HG02642 (cell line): ENCODE data around the gene SPOCK1.

Experiments
- ATAC-seq: cut with Tn5 transposase; IDR thresholded peaks from one replicate; pipeline ENCODE4 v1.9.1; 2021; ENCODE audit warnings: mild to moderate bottlenecking; ENCODE audit not compliant: unreplicated experiment, poor library complexity

Gene SPOCK1

DNA sequence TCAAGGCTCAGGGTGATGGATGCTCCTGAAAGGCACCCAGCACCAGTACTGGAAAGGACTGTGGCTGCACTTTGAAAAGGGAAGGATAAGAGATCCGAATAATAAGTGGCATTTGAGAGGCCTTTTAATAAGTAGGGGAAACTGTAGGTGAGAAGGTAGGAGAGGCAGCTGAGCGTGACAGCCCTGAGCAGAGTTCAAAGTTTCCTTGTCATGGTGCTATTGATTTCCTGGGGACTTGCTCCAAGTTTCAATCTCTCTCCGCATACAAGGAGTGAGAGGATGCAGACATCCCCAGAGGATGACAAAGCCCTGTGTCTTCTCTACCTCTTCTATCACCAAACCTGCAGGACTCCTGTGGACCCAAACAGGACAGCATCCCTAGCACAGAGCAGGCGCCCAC is 354.5 kb downstream of the SPOCK1 start:
- no peak for ATAC-seq

DNA sequence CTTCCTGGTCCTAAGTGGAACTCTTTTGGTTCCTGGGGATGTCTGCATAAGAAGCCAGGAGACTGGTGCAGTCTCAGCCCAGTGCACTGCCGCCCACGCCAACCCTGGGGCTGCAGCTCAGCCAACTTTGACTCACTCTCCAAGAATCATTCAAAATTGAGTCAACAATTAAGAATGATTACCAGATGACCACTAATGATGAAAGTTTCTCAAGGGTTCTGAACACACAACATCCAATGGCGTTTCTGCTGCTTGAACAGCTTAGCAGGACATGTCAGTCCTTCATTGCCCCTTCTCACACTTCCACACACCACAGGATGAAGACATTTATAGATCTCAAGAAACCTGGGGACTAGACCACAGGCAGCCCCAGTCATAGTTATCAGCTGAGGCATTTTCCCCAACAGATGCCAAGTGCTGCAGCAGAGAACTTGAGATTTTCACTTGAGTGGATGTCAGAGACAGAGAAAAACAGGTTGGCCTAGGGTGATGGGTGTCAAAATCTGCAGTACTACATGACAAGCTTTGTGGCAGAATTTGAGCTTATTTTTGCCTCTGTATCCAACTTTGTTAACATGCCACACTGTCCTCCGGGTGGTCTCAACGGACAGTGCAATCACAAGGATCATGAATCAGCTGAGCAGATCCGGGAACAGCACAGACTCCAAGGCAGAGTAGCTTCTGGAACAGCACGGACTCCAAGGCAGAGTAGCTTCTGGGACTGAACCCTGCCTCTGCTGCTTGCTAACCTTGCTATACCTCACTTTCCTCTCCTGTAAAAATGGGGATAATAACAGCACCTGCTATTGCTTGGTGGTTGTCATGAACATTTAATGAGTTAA is 356.1 kb downstream of the SPOCK1 start:
- peak; percentile 60 for ATAC-seq

DNA sequence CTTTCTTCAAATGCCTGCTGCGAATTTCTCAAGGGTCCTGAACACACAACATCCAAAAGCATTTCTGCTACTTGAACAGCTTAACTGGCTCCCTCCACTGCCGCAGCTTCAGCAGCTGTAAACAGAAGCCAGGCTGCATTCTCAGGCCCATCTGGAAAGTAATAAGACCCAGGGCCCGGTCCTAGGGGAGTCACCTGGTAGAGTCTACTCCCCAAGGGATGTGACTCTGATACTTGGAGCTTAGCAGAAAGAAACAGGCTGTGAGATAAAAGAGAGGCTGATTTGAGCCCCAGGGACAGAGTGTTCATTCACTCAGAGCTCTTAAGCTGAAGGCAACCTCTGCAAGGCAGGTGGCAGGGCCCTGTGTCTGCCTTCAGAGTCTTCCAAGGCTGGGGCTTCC is 356.8 kb downstream of the SPOCK1 start:
- ATAC-seq = peak; percentile 53

DNA sequence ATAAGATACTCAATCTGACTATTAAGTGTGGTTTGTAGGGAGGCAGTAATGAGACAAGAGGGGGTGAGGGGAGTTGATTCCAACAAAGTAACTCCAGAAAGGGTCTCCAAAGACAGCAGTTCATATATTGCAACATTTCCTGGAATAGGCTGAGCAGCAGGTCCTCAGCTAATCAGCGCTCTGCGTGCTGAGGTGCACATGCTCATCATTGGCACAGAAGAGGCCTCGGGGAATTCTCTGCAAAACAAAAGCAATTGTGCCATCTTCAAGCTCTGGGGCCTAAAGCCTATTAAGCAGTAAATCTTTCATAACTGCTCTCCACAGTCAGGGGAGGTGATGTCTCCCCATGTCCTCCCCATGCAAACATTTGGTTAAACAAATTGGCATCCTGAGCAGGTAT is 357.3 kb downstream of the SPOCK1 start:
- no peak for ATAC-seq

DNA sequence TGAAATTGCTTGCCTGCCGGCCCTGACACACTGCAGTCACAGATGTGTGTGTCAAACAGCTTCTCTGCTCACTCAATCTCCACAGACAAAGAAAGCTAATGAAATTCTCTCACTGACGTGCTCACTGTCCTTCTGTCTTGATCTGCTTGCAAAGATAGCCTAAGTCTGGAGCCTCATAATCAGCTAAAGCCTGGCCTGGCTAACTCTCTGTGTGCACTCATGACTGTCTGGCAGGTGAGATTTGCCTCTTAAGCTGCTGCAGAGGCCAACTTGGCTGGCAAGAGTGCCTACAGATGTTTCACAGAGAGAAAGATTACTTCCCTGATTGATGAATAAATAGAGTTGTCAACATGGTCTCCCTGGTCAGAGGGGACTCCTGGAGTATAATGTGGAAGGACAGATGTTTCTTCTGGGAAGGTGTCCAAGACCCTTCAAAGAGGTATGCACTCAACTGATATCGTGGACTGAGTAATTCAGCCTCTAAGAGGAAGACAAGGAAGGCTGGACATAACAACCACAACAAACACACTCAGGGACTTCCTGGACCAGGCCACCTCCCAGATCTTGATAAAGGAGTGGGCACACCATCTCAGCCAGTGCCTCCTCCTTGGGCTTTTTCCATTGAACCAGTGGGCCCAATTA is 362.0 kb downstream of the SPOCK1 start:
- no peak for ATAC-seq

DNA sequence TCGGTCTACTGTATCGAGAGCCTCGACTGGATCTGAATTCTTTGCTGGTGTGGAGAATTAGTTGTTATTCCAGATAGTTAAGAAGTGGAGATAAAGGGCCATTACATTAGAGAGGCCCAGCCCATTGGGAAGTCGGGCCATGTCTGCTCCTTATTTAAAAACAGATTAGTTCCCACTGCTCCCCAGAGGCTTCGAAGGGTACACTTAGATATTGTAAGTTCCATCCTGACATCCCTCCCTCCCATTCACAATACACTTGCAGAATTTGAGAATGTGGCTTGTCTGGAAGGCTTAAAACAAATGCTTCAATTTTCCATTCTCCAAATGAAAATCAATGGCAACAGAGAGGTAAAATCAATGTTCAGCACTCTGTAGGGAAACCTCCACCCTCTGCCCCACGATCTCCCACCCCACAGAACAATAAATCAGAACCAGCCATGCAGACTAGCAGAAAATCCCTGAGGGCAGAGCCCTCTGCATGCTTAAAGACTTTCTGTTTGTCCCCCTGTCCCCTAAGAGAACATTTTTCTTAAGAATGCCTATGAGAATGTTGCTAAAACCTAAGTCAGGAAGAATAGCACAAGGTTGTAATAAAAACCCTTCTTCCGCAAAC is 364.1 kb downstream of the SPOCK1 start:
- ATAC-seq = no peak

DNA sequence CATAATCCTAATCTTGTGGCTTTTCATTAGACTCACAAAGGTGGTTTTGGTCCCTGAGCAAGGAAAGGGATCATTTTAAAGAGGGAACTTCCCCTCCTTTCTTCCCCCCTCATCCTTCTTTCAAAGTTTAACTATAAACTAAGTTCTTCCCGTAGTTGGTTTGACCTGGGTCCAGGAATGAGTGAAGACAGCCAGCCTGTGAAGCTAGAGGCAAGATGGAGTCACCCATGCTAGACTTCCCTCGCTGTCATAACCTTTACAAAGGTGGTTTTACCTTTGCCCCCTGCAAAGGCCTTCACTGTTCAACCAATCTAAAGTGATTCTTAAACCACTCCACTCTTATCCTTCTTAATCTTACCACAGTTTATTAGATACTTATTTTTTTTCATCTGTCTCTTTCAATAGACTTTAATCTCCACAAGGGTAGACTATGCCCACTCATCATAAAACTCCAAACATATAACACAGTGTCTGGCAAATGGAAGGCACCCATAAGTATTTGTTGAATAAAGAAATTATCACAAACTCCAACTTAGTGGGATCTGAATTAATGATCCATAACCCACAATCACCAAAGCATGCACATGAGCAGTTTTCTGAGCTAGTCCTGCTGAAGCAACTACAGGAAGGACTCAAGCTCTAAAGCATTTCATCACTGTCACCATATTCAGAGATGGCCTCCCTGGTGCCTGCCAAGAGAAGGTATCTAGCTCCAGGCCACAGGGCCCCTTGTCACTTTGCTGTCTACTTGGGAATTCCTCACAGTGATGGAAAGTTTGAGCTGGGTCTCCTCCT is 369.0 kb downstream of the SPOCK1 start:
- no peak for ATAC-seq

DNA sequence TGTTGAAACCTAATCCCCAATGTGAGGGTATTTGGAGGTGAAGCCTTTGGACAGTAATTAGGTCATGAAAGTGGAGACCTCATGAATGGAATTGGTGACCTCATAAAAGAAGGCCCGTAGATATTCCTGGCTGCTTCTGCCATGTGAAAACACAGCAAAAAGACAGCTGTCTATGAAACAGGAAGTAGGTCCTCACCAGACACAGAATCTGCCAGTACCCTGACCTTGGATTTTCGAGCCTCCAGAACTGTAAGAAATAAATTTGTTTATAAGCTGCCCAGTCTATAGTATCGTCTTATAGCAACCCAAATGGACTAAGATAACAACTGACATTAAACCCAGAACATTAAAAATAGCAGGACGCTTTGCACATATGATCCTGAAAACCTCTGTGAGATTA is 371.1 kb downstream of the SPOCK1 start:
- ATAC-seq = no peak

DNA sequence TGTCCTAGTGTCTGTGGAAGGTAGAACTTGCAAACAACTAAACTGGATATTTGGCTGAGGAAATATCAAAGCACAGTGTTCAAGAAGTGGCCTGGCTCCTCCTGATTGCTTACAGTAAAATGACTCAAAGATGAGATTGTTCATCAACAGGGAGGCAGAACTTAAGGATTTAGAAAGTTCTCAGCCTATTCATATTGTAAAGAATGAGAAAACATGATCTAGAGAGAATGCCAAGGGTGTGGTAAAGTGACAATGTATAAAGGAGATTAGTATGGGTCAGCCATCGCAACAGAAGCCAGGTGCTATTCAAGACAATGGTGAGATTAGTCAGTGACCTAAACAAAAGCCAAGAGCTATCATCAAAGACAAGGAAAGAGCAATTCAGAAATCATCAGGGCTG is 372.3 kb downstream of the SPOCK1 start:
- ATAC-seq = no peak

DNA sequence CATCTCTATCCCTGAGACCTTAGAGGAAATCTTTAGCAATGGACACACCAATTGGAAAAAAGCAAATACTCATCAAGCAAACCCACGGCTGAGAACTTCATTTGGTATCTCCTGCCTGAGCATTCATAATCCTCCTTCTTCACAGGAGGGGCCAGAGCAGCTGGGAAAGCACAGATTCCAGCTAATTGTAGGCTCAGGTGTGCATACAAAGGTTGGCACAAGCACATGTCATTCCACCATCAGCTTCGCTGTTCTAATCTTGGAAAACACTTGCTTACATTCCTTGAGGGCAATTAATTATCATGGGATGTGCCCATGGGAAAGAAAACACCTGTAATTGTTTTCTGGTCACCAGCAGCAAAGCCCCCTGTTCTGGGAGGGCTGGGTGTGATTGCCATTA is 376.6 kb downstream of the SPOCK1 start:
- no peak for ATAC-seq

DNA sequence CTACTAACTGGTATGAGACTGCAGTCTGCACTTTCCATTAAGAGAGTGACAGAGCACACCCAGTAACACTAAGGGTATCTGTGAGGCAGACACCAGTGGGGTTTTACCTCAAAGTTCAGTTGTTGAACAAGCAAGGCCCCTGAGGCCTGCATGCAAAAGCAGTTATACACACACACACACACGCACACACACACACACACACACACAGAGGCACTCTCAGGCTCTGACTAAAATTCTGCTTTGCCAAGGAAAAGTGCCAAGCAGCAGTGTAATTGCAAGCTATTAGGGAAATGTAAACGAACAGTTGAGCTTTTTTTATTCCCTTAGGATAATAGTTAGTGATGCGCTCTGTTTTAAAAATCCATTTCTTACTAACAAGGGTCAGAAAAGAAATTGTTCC is 377.1 kb downstream of the SPOCK1 start:
- ATAC-seq = no peak

DNA sequence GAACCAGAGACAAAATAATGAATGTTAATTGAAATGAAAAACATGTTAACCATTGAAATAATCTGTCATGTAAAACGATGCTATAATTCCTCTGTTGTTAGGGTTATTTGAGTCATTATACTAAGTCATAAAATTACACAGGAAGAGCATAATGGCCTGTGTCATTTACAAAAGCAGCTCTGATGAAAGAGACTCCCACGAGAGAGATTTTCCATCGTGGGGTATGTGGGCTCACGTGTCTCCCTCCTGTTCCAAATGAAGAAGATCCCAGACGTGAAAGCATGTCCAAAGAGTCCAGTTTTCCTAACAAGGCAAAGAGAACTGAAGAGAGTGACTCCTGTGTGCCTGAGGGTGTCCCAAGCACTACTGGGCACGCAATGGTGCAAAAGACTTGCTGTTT is 379.8 kb downstream of the SPOCK1 start:
- ATAC-seq = no peak

DNA sequence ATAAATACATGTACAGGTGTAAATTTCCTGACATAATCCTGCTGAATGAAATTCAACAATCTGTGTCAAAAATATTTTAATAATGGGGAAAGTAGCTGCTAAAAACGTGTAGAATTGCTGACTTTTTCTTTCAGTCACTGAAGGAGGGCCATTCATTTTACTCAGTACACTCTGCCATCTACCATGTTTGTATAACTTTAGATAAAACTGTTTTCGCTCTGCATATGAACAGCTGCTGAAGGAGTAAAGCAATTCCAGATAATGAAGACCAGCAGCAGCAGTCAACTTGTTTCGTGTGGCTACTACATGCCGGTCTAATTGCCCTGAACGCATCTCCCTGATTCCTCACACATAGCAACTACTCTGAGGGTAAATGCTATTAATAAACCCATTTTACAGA is 380.5 kb downstream of the SPOCK1 start:
- no peak for ATAC-seq

DNA sequence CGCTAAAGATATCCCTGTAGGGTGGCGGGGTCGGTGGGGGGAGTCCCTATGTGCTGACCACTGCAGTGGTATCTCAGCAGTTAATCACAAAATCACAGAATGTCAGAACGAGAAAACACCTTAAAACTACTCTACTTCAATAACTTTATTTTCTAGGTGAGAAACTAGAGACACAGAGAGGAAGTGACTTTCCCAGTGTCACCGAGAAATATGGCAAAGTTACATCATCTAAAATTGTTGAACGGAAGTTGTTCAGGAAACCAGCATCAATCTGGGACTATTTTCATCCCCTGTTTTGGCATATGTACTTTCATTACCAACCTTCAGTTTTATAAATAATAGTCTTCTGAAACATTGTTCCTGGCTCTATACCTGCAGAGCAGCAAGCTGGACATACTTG is 384.0 kb downstream of the SPOCK1 start:
- ATAC-seq = no peak

DNA sequence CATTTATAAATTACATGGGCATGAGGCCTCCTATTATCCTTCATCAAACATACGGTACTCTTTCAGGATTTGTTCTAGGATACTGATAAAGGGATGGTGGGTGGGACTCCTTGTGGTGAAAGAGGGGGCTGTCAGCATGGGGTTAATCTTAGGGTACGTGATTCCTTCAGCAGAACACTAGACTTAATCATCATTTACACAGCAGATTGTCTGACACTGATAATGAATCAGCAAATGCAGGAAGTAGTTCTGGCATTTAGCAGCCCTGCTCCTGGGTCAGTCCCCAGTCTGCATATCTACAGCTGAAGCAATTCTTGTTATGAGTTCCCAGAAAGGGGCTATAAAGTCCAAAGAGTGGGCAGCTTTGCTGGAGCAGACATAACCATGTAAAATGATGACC is 384.6 kb downstream of the SPOCK1 start:
- ATAC-seq = no peak

DNA sequence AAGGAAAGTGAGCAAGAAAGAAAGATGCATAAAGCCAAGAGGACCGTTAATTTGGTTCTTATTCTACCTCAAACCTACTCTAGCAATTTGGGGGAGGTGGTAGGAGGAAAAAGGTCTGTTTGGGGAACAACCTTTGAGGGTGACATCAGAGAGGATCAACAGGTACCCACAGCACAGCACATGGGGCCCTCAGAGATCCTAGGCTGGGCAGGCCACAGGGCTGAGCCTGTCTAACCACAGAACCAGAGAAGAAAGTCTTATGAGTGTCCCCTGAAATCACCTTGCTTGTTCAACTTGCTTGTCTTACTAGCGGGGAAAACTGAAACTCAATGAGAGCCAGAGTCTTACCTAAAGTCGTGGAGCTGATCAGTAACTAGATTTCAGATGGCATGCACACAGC is 385.2 kb downstream of the SPOCK1 start:
- no peak for ATAC-seq

DNA sequence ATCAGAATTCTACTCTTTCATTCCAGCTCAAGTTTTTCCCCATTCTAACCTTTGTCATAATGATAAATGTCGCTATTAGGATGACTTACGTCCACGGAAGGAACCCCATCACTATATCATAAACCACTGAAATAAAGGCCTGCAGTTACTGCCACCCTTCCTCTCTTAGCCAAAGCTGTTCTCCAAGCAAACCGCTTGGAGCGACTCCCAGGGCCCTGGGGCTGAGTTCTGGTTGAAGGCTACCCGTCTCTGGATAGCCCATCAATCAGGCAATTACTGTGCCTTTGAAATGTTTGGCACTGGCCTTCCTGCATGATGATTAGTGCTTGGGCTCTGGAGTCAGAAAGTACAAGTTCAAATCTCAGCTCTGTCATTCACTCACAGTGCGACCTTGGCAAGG is 386.0 kb downstream of the SPOCK1 start:
- ATAC-seq = no peak

DNA sequence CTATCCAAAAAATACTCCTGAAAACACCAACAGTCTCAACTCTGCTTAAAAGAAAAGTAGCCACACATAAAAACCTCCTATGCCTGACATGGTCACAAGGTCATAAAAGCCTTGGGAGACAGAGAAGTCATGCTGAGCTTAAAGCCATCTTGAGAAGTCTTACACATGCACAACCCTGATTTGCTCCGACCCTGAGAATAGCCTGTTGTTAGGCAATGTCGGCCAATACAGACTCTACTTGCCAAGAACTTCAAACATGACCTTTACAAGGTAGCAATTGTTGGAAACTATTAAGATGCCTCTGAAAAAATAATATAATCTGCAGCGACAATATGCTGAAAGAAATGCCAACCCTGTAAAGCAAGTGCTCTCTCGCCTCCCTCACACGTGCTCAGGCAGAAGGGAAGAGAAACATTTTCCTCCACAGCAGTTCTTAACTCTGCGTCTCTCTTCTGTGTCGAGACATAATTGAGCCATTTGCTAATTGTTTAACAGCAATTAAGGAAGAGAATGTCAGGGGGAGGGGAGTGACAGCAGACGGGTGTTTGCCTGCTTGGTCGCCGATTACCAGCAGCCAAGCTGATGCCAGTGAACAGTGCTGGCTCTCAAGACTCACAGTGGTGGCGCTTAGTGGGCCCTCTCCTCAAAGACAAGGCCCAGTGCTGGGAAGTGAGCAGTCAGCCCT is 393.6 kb downstream of the SPOCK1 start:
- no peak for ATAC-seq

DNA sequence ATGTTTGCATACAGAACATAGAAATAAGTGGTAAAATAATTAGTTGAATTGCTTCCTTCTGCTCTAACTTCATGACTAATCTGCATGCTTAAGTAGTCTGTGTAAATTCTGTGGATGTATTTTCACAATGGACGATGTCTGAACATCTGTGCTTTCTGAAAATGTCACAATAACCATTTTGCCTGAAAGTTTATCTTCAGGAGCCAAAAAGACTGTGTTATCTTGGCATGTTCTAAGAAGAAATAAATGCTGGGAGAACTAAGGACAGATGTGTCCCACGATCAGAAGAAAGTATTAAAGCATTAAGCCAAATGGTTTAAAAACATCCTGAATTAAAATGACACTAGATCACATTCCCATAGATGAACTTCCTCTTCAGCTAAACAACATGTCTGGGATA is 397.6 kb downstream of the SPOCK1 start:
- ATAC-seq = no peak

DNA sequence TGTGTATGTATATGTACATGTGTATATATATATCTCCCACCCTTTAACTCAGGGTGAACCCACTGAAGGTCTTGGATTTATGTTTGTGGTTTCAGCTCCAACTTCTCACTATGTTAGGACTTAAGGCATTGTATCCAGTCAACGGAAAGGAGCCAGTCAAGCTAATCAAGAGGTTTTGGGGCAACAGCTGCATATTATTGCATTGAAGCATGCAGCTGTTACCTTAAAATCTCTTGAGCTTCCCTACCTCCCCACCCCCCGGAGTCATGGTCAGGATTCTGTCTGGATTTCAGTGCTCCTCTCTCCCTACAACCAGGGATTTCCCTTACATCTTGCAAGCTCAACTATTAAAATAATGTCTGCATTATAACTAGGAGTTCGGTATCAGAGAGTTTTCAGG is 399.5 kb downstream of the SPOCK1 start:
- no peak for ATAC-seq
